Prostate gland (tissue), 2 donors: ENCODE results near the gene GMDS.

Experiments used
- POLR2A ChIP-seq: fragments of 450-650 bp; IDR thresholded peaks from one replicate; pipeline ENCODE4 v1.6.1; 2016; ENCODE audit warnings: antibody characterized with exemption, mild to moderate bottlenecking
- TF ChIP-seq, protein P1 (sequence below), 4 experiments: fragments of 200-600 bp in 2 of 4; fragments of 450-650 bp in 2 of 4; sonication (generic) in 2 of 4; IDR thresholded peaks; 1 replicate in 3 of 4; 2 replicates in 1 of 4; pipeline ENCODE4 v1.5.1; 2016 to 2019; ENCODE audit warnings: antibody characterized with exemption in 4 of 4, mild to moderate bottlenecking in 2 of 4, moderate library complexity in 2 of 4

DNA sequence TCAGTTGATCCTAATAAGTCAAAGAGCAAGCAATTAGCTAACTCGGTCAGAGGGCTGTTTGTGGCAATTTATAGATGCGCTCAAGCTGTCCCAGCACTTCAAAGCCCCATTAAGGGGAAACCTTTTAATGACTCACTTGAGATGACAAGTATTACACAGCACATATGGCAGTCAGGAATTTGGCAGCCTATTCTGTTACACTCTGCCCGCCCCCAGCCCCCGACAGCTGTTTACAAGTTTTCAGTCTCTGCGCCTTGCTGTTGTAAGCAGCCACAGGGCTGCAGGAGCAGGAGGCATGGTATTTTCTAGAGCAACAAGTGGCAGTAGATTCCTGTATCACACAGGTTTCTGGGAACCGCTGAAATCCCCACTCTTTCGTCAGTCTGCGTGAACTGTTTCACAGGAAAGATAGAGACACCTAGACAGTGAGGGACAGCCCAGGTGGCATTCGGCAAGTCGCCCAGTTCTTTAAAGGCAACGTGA is 372.7 kb downstream of the GMDS start:
- TF ChIP-seq, protein P1, sequence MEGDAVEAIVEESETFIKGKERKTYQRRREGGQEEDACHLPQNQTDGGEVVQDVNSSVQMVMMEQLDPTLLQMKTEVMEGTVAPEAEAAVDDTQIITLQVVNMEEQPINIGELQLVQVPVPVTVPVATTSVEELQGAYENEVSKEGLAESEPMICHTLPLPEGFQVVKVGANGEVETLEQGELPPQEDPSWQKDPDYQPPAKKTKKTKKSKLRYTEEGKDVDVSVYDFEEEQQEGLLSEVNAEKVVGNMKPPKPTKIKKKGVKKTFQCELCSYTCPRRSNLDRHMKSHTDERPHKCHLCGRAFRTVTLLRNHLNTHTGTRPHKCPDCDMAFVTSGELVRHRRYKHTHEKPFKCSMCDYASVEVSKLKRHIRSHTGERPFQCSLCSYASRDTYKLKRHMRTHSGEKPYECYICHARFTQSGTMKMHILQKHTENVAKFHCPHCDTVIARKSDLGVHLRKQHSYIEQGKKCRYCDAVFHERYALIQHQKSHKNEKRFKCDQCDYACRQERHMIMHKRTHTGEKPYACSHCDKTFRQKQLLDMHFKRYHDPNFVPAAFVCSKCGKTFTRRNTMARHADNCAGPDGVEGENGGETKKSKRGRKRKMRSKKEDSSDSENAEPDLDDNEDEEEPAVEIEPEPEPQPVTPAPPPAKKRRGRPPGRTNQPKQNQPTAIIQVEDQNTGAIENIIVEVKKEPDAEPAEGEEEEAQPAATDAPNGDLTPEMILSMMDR (IDR thresholded peaks at IDR 0.05), result no peak
- TF ChIP-seq POLR2A, result no peak
